SK-N-SH (cell line): ENCODE results near the gene DLG2. TPM values are rescaled to one million over a fixed set of nuclear protein-coding genes. Genes with fewer than 3 reads are reported as not detected.
"Not testable (repeated sequence)": the region's sequence is repeated elsewhere in the genome, so short reads cannot be mapped to it uniquely, and the experiment has no call there.

Source experiments
- CTCF ChIA-PET: fragments of 300-600, 350-600 bp; formaldehyde crosslinking; extraction: SDS; loops from one replicate; lab custom pipeline; 2021; lab: Yijun Ruan, JAX
- POLR2A ChIA-PET: fragments of 350-600 bp; sonication (Branson Sonifier 250); formaldehyde crosslinking; extraction: SDS; loops from one replicate; lab custom pipeline; 2020; ENCODE audit warnings: antibody characterized with exemption, inconsistent platforms; lab: Yijun Ruan, JAX
- DNase-seq: peaks from one replicate; pipeline ENCODE4 v3.0.0; 2012
- H2AFZ ChIP-seq: fragments of 200-600 bp; sonication (generic); 2 replicates; pipeline ENCODE4 v1.8.1; 2016; ENCODE audit warnings: antibody characterized with exemption, mild to moderate bottlenecking, low read depth
- H3F3A ChIP-seq: fragments of 200-600 bp; sonication (generic); replicated peaks from 2 replicates; pipeline ENCODE3; 2016; ENCODE audit warnings: antibody characterized with exemption, mild to moderate bottlenecking; ENCODE audit not compliant: insufficient read depth
- H3K27ac ChIP-seq, 2 experiments: fragments of 200-500 bp in 1 of 2; fragments of 200-600 bp in 1 of 2; sonication (Bioruptor generic) in 1 of 2; sonication (generic), shearing (Covaris generic) in 1 of 2; 2 replicates each; pipeline versions ENCODE4 v1.5.1 to v1.6.1; 2014 to 2016; ENCODE audit warnings: low read depth in 2 of 2, inconsistent platforms in 1 of 2, low read length in 1 of 2, mild to moderate bottlenecking in 1 of 2, mixed read lengths in 1 of 2
- H3K27me3 ChIP-seq: fragments of 200-600 bp; sonication (generic), shearing (Covaris generic); 2 replicates; pipeline ENCODE4 v1.6.1; 2016; ENCODE audit warnings: mixed run types; ENCODE audit not compliant: insufficient read depth
- H3K36me3 ChIP-seq, 2 experiments: fragments of 200-500 bp in 1 of 2; fragments of 200-600 bp in 1 of 2; sonication (Bioruptor generic) in 1 of 2; sonication (generic) in 1 of 2; replicated peaks in 1 of 2; 2 replicates each; pipeline versions ENCODE3 to v1.5.1; 2014 to 2016; ENCODE audit warnings: low read length in 1 of 2, mild to moderate bottlenecking in 1 of 2; ENCODE audit not compliant: insufficient read depth in 2 of 2, control insufficient read depth in 1 of 2
- H3K4me1 ChIP-seq, 2 experiments: fragments of 200-500 bp in 1 of 2; fragments of 200-600 bp in 1 of 2; sonication (Bioruptor generic) in 1 of 2; sonication (generic), shearing (Covaris generic) in 1 of 2; 2 replicates each; pipeline versions ENCODE4 v1.5.1 to v1.6.1; 2014 to 2016; ENCODE audit warnings: low read depth in 1 of 2, low read length in 1 of 2, mixed run types in 1 of 2; ENCODE audit not compliant: insufficient read depth in 2 of 2, control insufficient read depth in 1 of 2
- H3K4me2 ChIP-seq: fragments of 200-600 bp; sonication (generic), shearing (Covaris generic); 2 replicates; pipeline ENCODE4 v1.6.1; 2017; ENCODE audit warnings: mixed run types
- H3K4me3 ChIP-seq, 2 experiments: fragments of 200-500 bp in 1 of 2; fragments of 200-600 bp in 1 of 2; sonication (Bioruptor generic) in 1 of 2; sonication (generic), shearing (Covaris generic) in 1 of 2; 2 replicates each; pipeline versions ENCODE4 v1.5.1 to v1.8.1; 2014 to 2016; ENCODE audit warnings: low read depth in 2 of 2, inconsistent platforms in 1 of 2, low read length in 1 of 2, mild to moderate bottlenecking in 1 of 2, mixed read lengths in 1 of 2, moderate library complexity in 1 of 2
- H3K79me2 ChIP-seq: fragments of 200-600 bp; sonication (generic); 2 replicates; pipeline ENCODE4 v1.8.1; 2017; ENCODE audit warnings: mild to moderate bottlenecking; ENCODE audit not compliant: insufficient read depth
- H3K9ac ChIP-seq: fragments of 200-600 bp; sonication (generic); 2 replicates; pipeline ENCODE4 v1.6.1; 2017; ENCODE audit warnings: mixed run types
- H3K9me2 ChIP-seq: fragments of 200-600 bp; sonication (generic); 2 replicates; pipeline ENCODE4 v1.6.1; 2017; ENCODE audit warnings: mixed run types
- H3K9me3 ChIP-seq: fragments of 200-600 bp; sonication (generic); 2 replicates; pipeline ENCODE4 v1.6.1; 2017; ENCODE audit warnings: mixed run types, mild to moderate bottlenecking, moderate library complexity
- H4K20me1 ChIP-seq: fragments of 200-600 bp; sonication (generic); 2 replicates; pipeline ENCODE4 v1.6.1; 2017; ENCODE audit warnings: mild to moderate bottlenecking, mixed run types; ENCODE audit not compliant: insufficient read depth
- CTCF ChIP-seq: fragments of 200-600 bp; sonication (generic); IDR thresholded peaks from 2 replicates; pipeline ENCODE4 v1.6.1; 2017; ENCODE audit warnings: antibody characterized with exemption, mild to moderate bottlenecking, moderate library complexity
- ELF1 ChIP-seq: IDR thresholded peaks from 2 replicates; pipeline ENCODE4 v1.4.0; 2012
- EZH2phosphoT487 ChIP-seq: fragments of 200-600 bp; sonication (generic); IDR thresholded peaks from 2 replicates; pipeline ENCODE4 v1.6.1; 2017; ENCODE audit warnings: low read depth, mixed run types, mild to moderate bottlenecking, antibody characterized with exemption, moderate library complexity, borderline replicate concordance
- FOXJ3 ChIP-seq: sonication (generic); formaldehyde crosslinking; IDR thresholded peaks from 2 replicates; pipeline ENCODE4 v1.5.1; 2020; ENCODE audit warnings: mild to moderate bottlenecking, missing genetic modification reagents
- GABPA ChIP-seq: IDR thresholded peaks from 2 replicates; pipeline ENCODE4 v1.4.0; 2012; ENCODE audit warnings: low read depth, mild to moderate bottlenecking
- IRF3 ChIP-seq: fragments of 150-350 bp; IDR thresholded peaks from 2 replicates; pipeline ENCODE4 v1.6.1; 2016; ENCODE audit warnings: mild to moderate bottlenecking, low read depth, low read length
- JUND ChIP-seq: IDR thresholded peaks from 2 replicates; pipeline ENCODE4 v1.4.0; 2012
- MAX ChIP-seq: IDR thresholded peaks from 2 replicates; pipeline ENCODE4 v1.4.0; 2012; ENCODE audit warnings: low read depth
- POLR2AphosphoS5 ChIP-seq: IDR thresholded peaks from 2 replicates; pipeline ENCODE4 v1.6.1; 2012; ENCODE audit warnings: low read depth, low read length
- RXRA ChIP-seq: IDR thresholded peaks from 2 replicates; pipeline ENCODE4 v1.4.0; 2012; ENCODE audit warnings: low read depth, mild to moderate bottlenecking, borderline replicate concordance
- SIN3A ChIP-seq: IDR thresholded peaks from 2 replicates; pipeline ENCODE4 v1.6.1; 2012; ENCODE audit warnings: low read depth, mild to moderate bottlenecking, low read length, moderate library complexity, borderline replicate concordance
- SMC3 ChIP-seq: IDR thresholded peaks from 2 replicates; pipeline ENCODE4 v1.6.1; 2012; ENCODE audit warnings: low read depth, low read length, improper control_type of control experiment
- TAF1 ChIP-seq: IDR thresholded peaks from 2 replicates; pipeline ENCODE4 v1.6.1; 2012; ENCODE audit warnings: low read depth, mild to moderate bottlenecking, low read length, moderate library complexity, borderline replicate concordance
- TEAD4 ChIP-seq: IDR thresholded peaks from 2 replicates; pipeline ENCODE4 v1.4.0; 2012; ENCODE audit warnings: mild to moderate bottlenecking, borderline replicate concordance; ENCODE audit not compliant: insufficient read depth
- USF1 ChIP-seq: IDR thresholded peaks from 2 replicates; pipeline ENCODE4 v1.4.0; 2012; ENCODE audit warnings: low read depth, borderline replicate concordance
- YY1 ChIP-seq: IDR thresholded peaks from 2 replicates; pipeline ENCODE4 v1.4.0; 2012; ENCODE audit warnings: low read depth, mild to moderate bottlenecking
- ZBTB33 ChIP-seq: IDR thresholded peaks from 2 replicates; pipeline ENCODE4 v1.4.0; 2012; ENCODE audit warnings: low read depth, borderline replicate concordance
- WGBS: methylation state at CpG from one replicate; pipeline ENCODE4 v1.1.6; 2017; ENCODE audit warnings: low lambda C conversion rate; 5-methylcytosine and 5-hydroxymethylcytosine counted together
- polyA plus RNA-seq, 3 experiments: library from polyadenylated mRNA; depleted of rRNA; stranded (reverse); fragments of >200 nt; gene quantifications; 2 replicates each; pipeline ENCODE4 v1.2.3, GENCODE V29; 2012

Gene DLG2
- polyA plus RNA-seq, 1 of the 3 experiments (the other 2 are of a cell fraction), result 0.21 TPM

- no peak overlapping the region for H3K4me3 ChIP-seq
- CTCF ChIA-PET, result no interaction called here
- H3K36me3 ChIP-seq, result peaks cover 89 to 91% of the 10 kb centered on the region in 2 experiments
- H4K20me1 ChIP-seq, result peaks cover 67% of the 10 kb centered on the region
- H3K4me1 ChIP-seq, result peaks cover 12 to 37% of the 10 kb centered on the region in 2 experiments; a peak in 3 of 4 replicates
- H3K9ac ChIP-seq, result no peak overlapping the region
- no peak overlapping the region for H2AFZ ChIP-seq
- POLR2A ChIA-PET, result interaction anchor here (1.0 kb wide), 1 partner anchor 28 kb away, joined by 3 read pairs; the partner anchor contains the start of gene CCDC89
- H3K4me2 ChIP-seq, result no peak overlapping the region
- 59% methylated on average over 1 of the region's 1 CpG for WGBS
- H3K27me3 ChIP-seq, result no peaks in the 10 kb centered on the region
- no peaks in the 10 kb centered on the region for H3K9me2 ChIP-seq
- no peaks in the 10 kb centered on the region for H3K9me3 ChIP-seq
- DNase-seq, result no peak
- no peak for TF ChIP-seq FOXJ3 (CRISPR knock-in tag)
- no peak for TF ChIP-seq SIN3A
- TF ChIP-seq ELF1, result no peak
- no peak for TF ChIP-seq RXRA
- TF ChIP-seq JUND, result no peak
- TF ChIP-seq MAX, result no peak
- no peak for TF ChIP-seq USF1
- TF ChIP-seq IRF3, result no peak
- TF ChIP-seq TEAD4, result no peak
- no peak for TF ChIP-seq EZH2phosphoT487
- TF ChIP-seq TAF1, result no peak
- no peak for TF ChIP-seq GABPA
- TF ChIP-seq SMC3, result no peak
- no peak for TF ChIP-seq POLR2AphosphoS5
- H3F3A ChIP-seq, result peaks cover 15% of the 10 kb centered on the region
- H3K27ac ChIP-seq, result no peak overlapping the region
- peaks cover 89% of the 10 kb centered on the region for H3K79me2 ChIP-seq
Observed at GRCh38 chr11:85658180-85658579, 31.0 kb upstream of the DLG2 start.

- H2AFZ ChIP-seq, result no peak overlapping the region
- H3K4me3 ChIP-seq, result no peak overlapping the region
- TF ChIP-seq CTCF (no peak), ZBTB33 (no peak), YY1 (no peak), EZH2phosphoT487 (no peak)
- 96% methylated on average over 1 of the region's 1 CpG for WGBS
- ChIA-PET CTCF (no interaction called here), POLR2A (no interaction called here)
- H3K27me3 ChIP-seq, result no peaks in the 10 kb centered on the region
- H3K27ac ChIP-seq, result no peak overlapping the region
- peaks cover 10 to 37% of the 10 kb centered on the region in 2 experiments; a peak in 2 of 4 replicates for H3K4me1 ChIP-seq
- H3F3A ChIP-seq, result peaks cover 15% of the 10 kb centered on the region
- H3K9me2 ChIP-seq, result no peaks in the 10 kb centered on the region
- no peak for DNase-seq
- H3K79me2 ChIP-seq, result peaks cover 81% of the 10 kb centered on the region
- peaks cover 53% of the 10 kb centered on the region for H4K20me1 ChIP-seq
- peaks cover 79 to 88% of the 10 kb centered on the region in 2 experiments for H3K36me3 ChIP-seq
- no peaks in the 10 kb centered on the region for H3K9me3 ChIP-seq
- no peak overlapping the region for H3K9ac ChIP-seq
- H3K4me2 ChIP-seq, result no peak overlapping the region
Observed at GRCh38 chr11:85656777-85657176, 29.6 kb upstream of the DLG2 start.

GRCh38 chr11:85654343-85654742 is 27.2 kb upstream of the DLG2 start:
- H3K9me2 ChIP-seq, H3K27me3 ChIP-seq, H2AFZ ChIP-seq, H3K4me3 ChIP-seq, CTCF ChIA-PET, H3K9ac ChIP-seq, H3K9me3 ChIP-seq, DNase-seq, H3K4me2 ChIP-seq, H3K27ac ChIP-seq: not testable (repeated sequence)
- Histone ChIP-seq H3K79me2 (peaks cover 63% of the 10 kb centered on the region), H3F3A (peaks cover 24% of the 10 kb centered on the region), H3K4me1 (peaks cover 0 to 21% of the 10 kb centered on the region in 2 experiments; a peak in 2 of 4 replicates), H4K20me1 (peaks cover 31% of the 10 kb centered on the region), H3K36me3 (peaks cover 56 to 71% of the 10 kb centered on the region in 2 experiments)
- WGBS, result 98% methylated on average over 4 of the region's 4 CpGs
- POLR2A ChIA-PET, result interaction anchor here (0.5 to 1.5 kb wide), 2 partner anchors 9 to 15 kb away, joined by 3 to 4 read pairs; no protein-coding TSS in a partner anchor
